Measurements from ENCODE around the gene USP32. TPM values are rescaled to one million over a fixed set of nuclear protein-coding genes. Genes with fewer than 3 reads are reported as not detected.

The USP32 gene
- total and polyA plus RNA-seq, 2 of the 8 experiments (the other 6 are each of a cell fraction or from before 2014, with no cell fraction given): 29.6 to 112 TPM

DNA sequence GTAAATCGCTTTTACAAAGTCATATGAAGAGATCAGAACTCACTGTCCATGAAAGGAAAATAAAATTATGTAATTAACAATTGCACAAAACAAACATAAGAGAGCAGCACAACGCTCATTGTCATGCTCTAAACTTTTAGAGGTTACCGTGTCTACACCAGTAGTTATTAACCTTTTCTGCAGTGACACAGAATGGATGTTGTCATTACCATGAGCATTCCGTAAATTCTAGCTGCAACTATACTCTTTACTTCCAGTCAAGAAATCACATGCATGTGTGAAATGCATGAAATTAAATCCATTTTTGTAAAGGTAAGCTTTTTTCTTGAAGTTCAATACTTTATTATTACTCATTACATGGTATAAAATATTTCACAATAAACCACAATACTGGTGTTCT is 38.2 kb downstream of the USP32 start (continued):
- no peak for TF ChIP-seq TCF12 (IDR thresholded peaks at IDR 0.05; ENCODE audit: low read depth, low read length)
- TF ChIP-seq HDAC6 (IDR thresholded peaks at IDR 0.05; ENCODE audit: low read depth, low read length): no peak
- TF ChIP-seq SP2 (IDR thresholded peaks at IDR 0.05; ENCODE audit: low read length): no peak
- TF ChIP-seq SIX5 (IDR thresholded peaks at IDR 0.05; ENCODE audit: low read depth, low read length): no peak
- TF ChIP-seq, protein P1, sequence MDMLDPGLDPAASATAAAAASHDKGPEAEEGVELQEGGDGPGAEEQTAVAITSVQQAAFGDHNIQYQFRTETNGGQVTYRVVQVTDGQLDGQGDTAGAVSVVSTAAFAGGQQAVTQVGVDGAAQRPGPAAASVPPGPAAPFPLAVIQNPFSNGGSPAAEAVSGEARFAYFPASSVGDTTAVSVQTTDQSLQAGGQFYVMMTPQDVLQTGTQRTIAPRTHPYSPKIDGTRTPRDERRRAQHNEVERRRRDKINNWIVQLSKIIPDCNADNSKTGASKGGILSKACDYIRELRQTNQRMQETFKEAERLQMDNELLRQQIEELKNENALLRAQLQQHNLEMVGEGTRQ (IDR thresholded peaks at IDR 0.05; ENCODE audit: low read length): no peak
- no peak for TF ChIP-seq MAFK (IDR thresholded peaks at IDR 0.05; ENCODE audit: low read depth, low read length)
- no peak for TF ChIP-seq CHD1 (IDR thresholded peaks at IDR 0.05; ENCODE audit: low read depth, low read length)
